GM18526 (cell line): Measurements from ENCODE around the gene SLC2A10.

ENCODE experiments used
- POLR2A ChIP-seq: IDR thresholded peaks from 3 replicates; pipeline ENCODE4 v1.6.1; 2011; ENCODE audit not compliant: insufficient read length; ENCODE audit errors: extremely low read depth

SLC2A10 gene

DNA sequence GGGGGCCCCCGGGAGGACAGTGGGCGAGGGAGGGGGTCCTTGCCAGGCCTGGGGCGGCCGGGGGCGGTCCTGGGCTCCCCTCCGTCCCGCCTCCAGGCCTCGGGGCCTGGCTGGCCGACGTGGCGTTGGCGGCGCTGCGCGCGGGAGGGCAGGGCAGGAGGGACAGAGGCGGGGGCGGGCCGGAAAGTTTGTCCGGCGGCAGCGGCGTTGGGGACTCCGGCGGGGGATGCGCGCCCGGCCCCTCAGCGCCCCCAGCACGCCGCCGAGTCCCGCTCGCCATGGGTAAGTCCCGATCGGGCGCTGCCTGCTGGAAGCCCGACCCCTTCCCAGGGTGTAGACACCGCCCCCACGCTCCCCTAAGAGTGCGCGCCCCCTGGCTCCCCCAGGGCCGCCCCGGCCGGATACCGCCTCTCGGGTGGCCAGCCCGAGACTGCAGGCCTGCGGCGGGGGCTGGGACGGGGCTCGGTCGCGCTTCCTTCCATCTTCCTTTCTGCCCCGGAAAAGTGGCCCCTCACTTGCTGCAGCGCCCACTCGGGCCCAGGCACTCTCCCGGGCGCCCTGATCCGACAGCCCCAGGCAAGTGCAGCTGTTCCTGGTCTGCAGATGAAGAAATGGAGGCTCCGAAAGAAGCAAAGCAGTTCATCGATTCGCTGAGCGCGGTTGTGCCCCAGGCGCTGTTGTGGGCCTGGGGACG lies at the start of gene SLC2A10:
TSS of gene SLC2A10 (plus strand) at position 191 of the 694 bp plus-strand sequence. CDS start at position 279, 88 bp downstream.
- TF ChIP-seq POLR2A, result no peak

DNA sequence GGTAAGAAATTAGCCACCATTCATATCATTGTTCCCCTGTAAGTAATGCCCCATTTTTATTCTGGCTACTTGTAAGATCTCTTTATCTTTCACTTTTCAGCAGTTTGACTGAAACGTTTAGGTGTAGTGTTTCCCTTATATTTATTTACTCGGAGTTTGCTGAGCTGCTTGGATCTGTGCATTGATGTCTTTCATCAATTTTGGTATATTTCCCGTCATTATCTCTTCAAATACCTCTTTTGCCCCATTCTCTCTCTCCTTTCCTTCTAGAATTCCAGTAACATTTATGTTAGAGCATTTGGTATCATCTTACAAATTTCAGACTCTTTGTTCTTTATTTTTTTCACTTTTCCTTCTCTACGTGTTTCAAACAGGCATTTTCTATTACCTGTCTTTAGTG lies 49.0 kb upstream of the SLC2A10 start:
- TF ChIP-seq POLR2A, result no peak

DNA sequence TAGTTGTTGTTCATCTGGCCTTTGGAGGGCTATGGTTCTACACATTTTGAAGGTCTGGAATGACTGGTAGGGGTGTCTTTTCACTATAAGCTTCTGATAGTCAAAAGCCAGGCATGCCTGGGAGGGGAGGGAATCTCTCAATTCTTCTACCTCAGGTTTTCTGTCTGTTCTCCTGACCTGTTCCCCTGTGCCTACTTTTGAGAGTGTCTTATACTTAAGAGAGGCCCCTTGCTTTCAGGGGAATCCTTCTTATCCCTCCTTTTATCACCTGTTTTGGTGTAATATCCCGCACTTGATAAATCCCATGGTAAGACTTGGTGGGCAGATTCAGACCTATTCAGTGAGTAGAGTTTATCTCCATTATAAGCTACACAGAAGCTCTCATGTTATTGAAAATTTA lies 47.8 kb upstream of the SLC2A10 start:
- TF ChIP-seq POLR2A, result no peak

DNA sequence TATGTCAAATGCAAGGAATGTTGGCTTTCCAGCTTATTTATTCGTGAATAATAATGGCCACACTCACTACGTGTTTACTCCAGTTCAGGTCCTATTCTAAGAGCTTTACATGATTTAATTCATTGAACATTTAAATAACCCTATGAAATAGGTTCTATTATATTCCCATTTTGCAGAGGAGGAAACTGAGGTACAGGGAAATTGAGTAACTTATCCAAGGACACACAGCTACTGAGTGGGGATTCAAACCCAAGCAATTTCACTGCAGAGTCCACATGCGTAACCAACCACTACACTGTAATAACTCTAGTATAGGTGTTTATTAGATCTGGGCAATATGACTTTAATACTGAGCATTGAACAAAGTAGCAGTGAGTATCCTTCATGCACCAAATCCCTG lies 45.9 kb upstream of the SLC2A10 start:
- TF ChIP-seq POLR2A, result no peak

DNA sequence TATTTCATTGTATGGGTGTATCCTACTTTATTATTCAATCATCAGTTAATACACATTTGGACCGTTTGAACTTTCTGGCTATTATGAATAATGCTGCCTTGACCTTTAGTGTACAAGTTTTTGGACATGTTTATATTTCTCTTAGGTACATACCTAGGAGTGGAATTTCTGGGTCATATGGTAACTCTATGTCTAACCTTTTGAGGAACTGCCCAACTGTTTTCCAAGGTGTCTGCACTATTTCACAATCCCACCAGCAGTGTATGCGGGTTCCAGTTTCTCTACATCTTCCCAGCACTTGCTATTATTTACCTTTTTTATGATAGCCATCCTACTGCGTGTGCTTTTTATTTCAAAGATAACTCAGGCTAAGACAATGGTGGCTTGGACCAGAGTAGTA lies 43.8 kb upstream of the SLC2A10 start:
- TF ChIP-seq POLR2A, result no peak

DNA sequence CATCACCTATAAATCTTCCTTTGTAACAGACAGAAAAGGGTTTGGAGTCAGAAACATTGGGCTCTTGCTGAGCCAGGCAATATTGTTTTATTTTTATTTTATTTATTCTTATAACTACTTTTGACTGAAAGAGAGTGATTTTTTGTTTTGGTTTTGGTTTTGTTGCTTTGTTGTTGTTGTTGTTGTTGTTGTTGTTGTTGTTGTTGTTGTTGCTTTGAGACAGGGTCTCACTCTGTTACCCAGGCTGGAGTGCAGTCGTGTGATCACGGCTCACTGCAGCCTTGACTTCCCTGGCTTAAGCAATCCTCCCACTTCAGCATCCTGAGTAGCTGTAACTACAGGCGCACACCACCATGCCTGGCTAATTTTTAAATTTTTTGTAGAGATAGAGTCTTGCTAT lies 43.1 kb upstream of the SLC2A10 start:
- no peak for TF ChIP-seq POLR2A

DNA sequence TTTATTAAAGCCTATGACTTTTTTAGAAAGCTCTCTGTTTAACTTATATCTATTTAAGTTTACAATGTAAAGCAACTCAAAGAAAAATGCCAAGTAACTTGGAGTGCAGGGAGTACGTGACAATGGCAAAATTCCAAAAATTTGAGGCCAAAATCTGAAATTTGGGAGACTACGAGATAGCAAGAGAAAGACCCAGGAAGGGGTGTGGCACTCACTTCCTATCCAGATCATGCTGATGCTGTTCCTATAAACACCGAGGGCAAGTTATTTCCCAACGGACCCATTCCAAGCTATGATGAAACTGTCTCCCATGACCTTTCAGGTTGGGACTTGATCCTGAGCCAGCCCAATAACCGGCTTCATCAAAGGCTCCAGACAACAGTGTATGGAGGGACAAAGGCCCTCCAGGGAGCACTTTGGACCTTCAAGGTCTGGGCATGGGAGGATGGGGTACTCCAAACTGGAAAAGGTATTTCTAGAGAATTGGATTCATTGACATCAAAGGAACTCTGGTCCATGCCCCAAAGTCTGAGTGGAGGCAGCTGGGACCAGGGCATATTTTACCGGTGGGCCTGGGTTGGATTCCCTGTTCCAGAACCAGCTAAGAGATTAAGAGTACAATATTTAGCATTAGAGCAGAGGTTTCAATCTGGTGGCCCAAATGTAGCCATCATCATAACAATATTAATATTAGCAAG lies 42.5 kb upstream of the SLC2A10 start:
- no peak for TF ChIP-seq POLR2A

DNA sequence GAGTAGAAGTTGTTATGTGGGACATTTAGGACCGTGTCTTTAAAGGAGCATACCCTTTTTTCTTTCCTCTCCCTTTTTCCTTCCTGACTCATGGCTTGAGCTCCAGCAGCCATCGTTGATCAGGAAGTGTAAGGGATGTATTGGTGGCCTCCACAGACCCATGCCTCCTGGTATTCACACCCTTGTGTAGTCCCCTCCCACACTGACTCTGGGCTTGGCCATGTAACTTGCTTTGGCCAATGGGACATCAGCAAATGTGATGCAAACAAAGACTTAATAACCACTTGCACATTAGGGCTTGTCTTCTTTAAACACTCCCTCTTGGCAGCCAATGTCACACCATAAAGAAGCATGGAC lies 39.2 kb upstream of the SLC2A10 start:
- TF ChIP-seq POLR2A, result no peak

DNA sequence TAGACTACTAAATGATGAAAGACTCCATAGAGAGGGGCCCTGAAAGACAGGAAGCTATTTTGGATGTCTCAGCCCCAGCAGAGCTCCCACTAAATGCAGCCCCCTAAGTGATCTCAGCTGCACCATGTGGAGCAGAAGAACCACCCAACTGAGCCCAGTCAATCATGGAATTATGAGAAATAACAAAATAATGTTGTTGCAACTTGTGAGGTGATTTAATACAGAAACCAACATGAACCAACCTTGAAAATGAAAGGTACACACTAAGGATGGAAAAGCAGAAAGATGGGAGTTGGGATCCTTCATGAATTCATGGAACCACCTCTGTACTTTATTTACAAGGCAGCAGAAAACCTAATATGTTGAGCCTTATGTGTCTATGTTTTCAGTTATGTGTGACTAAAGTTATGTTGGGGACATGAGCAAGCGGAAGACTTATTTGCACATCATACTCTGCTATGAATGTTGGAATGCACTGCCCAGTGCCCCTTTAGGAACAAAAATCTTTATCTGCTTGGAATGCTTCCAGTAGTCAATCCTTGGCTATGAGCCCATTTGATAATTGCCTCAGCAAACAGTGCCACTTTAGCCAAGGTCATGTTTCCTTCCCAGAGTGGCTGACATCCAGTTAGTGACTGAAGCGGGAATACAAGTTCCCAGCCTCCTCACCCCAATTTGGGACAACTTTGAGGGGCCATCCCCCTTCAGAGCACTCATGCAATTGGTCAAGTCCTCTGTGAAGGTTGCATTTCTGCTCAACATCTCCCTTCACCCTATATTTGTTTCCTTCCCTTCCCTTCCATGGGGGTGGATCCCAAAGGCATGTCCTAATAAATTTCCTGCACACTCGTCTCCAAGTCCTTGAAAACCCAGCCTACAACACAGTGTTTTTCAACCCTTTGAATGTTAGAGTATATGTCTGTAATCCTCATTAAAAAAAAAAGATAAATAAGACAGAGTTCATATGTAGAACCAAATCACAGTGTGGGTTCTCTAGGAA lies 38.6 kb upstream of the SLC2A10 start:
- TF ChIP-seq POLR2A, result no peak

DNA sequence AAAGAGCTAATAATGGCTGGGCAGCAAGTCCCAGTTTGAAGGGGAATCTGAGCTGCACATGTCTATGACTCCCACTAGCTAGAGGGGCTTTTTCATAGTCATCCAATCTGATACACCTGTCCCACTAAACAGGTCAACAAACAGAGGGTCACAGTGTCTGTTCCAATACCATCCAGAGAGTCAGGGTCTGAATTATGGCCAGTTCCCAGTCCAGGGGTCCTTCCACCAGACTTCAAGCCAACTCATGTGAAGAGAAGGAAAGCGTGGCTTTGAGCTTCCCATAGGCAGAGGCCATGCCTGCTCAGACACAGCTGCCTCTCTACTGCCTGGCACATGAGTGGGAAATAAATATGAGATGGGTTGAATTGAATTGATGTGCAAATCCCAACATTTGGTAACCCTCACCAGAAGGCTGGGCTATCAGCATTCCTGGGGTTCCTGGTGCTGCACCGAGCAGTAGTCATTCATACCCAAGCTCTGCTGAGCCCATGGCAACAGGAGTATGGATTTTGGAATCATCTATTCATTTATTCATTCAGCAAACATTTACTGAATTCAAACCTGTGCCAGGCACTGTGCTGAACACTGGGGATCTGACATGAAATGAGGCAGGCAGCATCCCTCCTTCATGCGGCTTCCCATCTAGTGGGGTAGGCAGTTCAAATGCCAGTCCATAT lies 37.4 kb upstream of the SLC2A10 start:
- TF ChIP-seq POLR2A, result no peak

DNA sequence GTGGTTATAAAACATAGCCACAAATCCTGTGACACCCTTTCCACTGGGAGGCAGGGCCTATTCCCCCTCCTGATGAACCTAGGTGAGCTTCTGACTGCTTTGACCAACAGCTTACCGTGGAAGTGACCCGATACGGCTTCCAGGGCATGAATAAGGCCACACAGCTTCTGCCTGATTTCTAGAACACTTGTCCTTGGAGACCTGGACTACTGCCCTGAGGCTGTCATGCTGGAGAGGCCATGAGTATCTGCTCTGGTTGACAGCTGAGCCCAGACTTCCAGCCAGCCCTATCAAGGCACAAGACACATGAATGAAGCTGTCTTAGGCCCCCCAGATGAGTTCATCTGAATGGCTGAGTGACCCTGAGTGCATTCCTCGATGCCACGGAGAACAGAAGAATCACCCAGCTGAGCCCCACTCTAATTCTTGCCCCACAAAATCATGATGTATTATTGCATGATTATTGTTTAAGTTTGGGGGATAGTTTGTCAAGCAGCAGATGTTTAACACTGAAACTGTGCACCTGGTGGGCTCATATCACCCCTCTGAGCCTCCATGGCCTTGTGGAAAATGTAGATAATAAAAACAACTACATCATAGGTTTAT lies 36.8 kb upstream of the SLC2A10 start:
- TF ChIP-seq POLR2A, result no peak

DNA sequence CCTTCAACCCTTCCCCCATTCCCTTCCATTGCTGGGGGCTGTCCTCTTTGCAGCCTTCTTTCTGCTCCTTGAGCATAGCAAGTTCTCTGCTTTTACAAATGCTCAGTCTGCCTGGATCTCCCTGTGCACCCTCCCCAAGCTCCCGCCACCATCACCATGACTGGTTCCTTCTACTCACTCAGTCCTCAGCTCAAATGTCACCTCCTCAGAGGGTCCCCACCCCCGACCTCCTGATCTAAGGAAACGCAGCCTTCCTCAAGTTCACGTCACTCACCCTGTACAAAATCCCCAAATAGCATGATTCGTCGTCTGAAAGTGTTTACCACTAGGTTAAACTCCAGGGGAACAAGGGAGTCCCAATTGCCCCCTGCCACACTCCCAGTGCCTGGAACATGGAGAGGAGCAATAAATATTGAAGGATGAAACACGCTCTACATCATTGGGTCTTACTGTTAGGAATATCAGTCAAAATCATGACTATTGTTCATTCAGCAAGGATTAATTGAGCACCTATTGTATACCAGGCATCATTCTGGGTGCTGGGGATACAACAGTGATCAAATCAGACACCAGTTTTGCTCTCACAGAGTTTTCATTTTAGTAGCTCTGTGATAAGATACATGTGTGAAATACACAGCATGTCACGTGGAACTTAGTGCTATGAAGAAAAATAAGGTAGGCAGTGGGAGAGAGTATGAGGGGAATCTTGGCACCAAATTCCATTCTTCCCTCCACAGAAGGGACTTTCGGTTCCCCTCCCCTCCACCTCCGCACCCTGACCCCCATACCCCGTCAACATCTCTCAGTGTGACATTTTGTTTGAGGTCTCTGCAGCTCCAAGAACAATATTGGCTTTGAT lies 35.8 kb upstream of the SLC2A10 start:
- TF ChIP-seq POLR2A, result no peak

DNA sequence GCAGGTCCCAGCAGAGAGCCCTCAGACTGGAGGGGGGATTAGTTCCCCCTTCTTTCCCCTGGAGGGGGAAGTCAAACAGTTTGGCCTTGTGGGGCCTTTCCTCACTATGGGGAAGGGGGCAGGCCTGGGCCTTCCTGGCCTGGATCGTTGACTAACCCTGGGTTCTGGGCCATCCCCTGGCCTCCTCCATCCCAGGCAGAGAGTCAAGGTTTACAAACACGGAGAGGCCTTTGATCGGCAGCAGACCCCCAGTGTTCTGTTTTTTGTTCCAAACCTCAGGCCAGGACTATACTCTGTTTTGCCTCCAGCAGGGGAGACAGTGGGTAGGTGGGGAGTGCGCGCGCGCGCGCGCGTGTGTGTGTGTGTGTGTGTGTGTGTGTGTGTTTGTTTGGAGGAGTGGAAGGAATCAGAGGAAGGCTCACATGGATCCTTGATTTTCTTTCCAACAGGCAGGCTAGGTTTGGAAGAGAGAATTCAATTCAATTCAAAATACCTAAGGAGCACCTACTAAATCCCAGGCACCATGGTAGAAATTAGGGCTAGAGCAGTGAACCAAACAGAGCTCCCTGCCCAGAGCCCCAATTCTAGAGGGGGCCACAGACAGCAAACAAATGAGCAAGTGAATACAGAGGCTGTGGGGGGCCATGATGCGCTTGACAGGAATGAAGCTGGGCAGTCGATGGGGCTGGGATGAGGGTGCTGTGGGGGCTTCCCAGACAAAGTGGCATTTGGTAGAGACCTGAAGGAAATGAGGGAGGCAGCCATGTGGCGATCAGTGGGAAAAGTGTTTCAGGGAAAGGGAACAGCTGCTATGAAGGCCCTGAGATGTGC lies 35.0 kb upstream of the SLC2A10 start:
- no peak for TF ChIP-seq POLR2A
